T47D (cell line): ENCODE results near the gene STT3B.

Source experiments
- DNase-seq, 2 experiments: peaks; one replicate each; pipeline versions ENCODE4 v3.0.0 to v3.0.0-alpha.2; 2011 to 2012; ENCODE audit warnings: low read depth in 1 of 2, low spot score in 1 of 2
- JUND ChIP-seq: IDR thresholded peaks from 2 replicates; pipeline ENCODE4 v1.6.1; 2012; ENCODE audit warnings: low read depth
- in situ Hi-C: cut with HindIII; loops from 2 replicates; pipeline ENCODE4 v1.10.0; 2016; ENCODE audit warnings: low sequenced_read_pairs, low pct_unique_long_range_greater_than_20kb

STT3B gene

GRCh38 chr3:31568649-31569048 is 35.9 kb downstream of the STT3B start:
- in situ Hi-C loops = no loop called here
- no peak for TF ChIP-seq JUND
- DNase-seq = no peak

- DNase-seq = no peak
- TF ChIP-seq JUND = no peak
- in situ Hi-C loops = no loop called here
Measured at GRCh38 chr3:31571325-31571724, 38.6 kb downstream of the STT3B start.

GRCh38 chr3:31572236-31573004 is 39.7 kb downstream of the STT3B start:
- no peak for DNase-seq
- TF ChIP-seq JUND = no peak

GRCh38 chr3:31573036-31573779 is 40.5 kb downstream of the STT3B start:
- DNase-seq = no peak
- TF ChIP-seq JUND = no peak
- in situ Hi-C loops = no loop called here

More at GRCh38 chr3:31572236-31573004, 39.7 kb downstream of the STT3B start:
- in situ Hi-C loops = no loop called here

- DNase-seq = no peak
- in situ Hi-C loops = no loop called here
- no peak for TF ChIP-seq JUND
Measured at GRCh38 chr3:31575448-31575847, 42.7 kb downstream of the STT3B start.

GRCh38 chr3:31576521-31576920 is 43.8 kb downstream of the STT3B start:
- DNase-seq = no peak
- in situ Hi-C loops = no loop called here
- TF ChIP-seq JUND = no peak

GRCh38 chr3:31577232-31577631 is 44.5 kb downstream of the STT3B start:
- no peak for DNase-seq
- in situ Hi-C loops = no loop called here
- TF ChIP-seq JUND = no peak

GRCh38 chr3:31579828-31580227 is 47.1 kb downstream of the STT3B start:
- no peak for DNase-seq
- in situ Hi-C loops = no loop called here
- TF ChIP-seq JUND = no peak

GRCh38 chr3:31580645-31581044 is 47.9 kb downstream of the STT3B start:
- in situ Hi-C loops = no loop called here
- no peak for TF ChIP-seq JUND
- DNase-seq = no peak

GRCh38 chr3:31581660-31582059 is 48.9 kb downstream of the STT3B start:
- TF ChIP-seq JUND = no peak
- no peak for DNase-seq

GRCh38 chr3:31589228-31589627 is 56.5 kb downstream of the STT3B start:
- TF ChIP-seq JUND = no peak
- DNase-seq = no peak
- in situ Hi-C loops = no loop called here

More at GRCh38 chr3:31581660-31582059, 48.9 kb downstream of the STT3B start:
- in situ Hi-C loops = no loop called here

GRCh38 chr3:31590650-31591049 is 57.9 kb downstream of the STT3B start:
- in situ Hi-C loops = no loop called here
- no peak for DNase-seq
- no peak for TF ChIP-seq JUND

GRCh38 chr3:31592764-31593163 is 60.0 kb downstream of the STT3B start:
- no peak for DNase-seq
- in situ Hi-C loops = no loop called here
- TF ChIP-seq JUND = no peak

GRCh38 chr3:31596176-31596575 is 63.5 kb downstream of the STT3B start:
- DNase-seq = no peak
- no peak for TF ChIP-seq JUND
- in situ Hi-C loops = no loop called here
